Posterior cingulate gyrus (tissue), 11 donors: ENCODE measurements around the gene CIB2.
A peak's percentile ranks its signal among the peaks of the same experiment; 100 is the strongest.

Experiments used
- DNase-seq, 10 donors: peaks; one replicate each; pipeline versions ENCODE4 v3.0.0 to v3.0.0-alpha.2; 2020 to 2021; ENCODE audit warnings: mixed read lengths in 3 of 10
- intact Hi-C: fragments of 100-400 bp; cut with DNase I; formaldehyde crosslinking; loops from one replicate; pipeline ENCODE4 v1.15.1; 2023

CIB2 gene

DNA sequence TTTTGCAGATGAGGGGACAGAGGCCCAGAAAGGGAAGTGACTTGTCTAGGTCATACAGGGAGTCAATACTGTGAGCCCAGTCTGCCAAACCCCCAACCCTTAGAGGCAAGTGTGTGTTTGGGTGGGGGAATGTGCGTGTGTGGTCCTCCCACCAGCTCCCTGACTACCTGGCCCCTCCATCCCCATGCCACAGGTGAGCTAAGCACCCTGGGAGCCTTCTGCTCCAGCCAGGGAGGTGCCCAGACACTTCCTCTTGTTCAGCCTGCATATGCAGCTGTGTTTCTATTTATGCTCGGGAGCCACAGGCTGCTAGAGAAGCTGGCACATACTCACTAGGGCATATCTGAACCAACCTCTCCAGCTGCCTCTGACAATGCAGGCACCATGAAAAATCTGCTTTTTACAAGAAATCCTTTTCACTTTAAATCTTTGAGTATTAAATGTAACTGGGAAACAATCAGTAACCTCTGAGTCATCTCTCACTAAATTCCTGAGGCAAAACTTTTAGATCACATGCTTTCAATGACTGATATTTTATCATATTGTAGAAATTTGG is 74.5 kb downstream of the CIB2 start:
- intact Hi-C loops = no loop called here
- DNase-seq = peak in 3 of 10 donors; percentile 38 to 86 (median 75)

- peak in 1 of 10 donors; percentile 42 for DNase-seq
- intact Hi-C loops = no loop called here
Observed at GRCh38 chr15:78055919-78056713, 75.1 kb downstream of the CIB2 start.

- DNase-seq = peak in 2 of 10 donors; percentile 62 to 86
- intact Hi-C loops = no loop called here
Observed at GRCh38 chr15:78054966-78055365, 76.3 kb downstream of the CIB2 start.
